HG03378 (cell line): ENCODE results near the gene PRKCH.

Experiments
- ATAC-seq: cut with Tn5 transposase; IDR thresholded peaks from one replicate; pipeline ENCODE4 v1.9.1; 2021; ENCODE audit warnings: mild to moderate bottlenecking, moderate library complexity; ENCODE audit not compliant: unreplicated experiment

PRKCH gene

DNA sequence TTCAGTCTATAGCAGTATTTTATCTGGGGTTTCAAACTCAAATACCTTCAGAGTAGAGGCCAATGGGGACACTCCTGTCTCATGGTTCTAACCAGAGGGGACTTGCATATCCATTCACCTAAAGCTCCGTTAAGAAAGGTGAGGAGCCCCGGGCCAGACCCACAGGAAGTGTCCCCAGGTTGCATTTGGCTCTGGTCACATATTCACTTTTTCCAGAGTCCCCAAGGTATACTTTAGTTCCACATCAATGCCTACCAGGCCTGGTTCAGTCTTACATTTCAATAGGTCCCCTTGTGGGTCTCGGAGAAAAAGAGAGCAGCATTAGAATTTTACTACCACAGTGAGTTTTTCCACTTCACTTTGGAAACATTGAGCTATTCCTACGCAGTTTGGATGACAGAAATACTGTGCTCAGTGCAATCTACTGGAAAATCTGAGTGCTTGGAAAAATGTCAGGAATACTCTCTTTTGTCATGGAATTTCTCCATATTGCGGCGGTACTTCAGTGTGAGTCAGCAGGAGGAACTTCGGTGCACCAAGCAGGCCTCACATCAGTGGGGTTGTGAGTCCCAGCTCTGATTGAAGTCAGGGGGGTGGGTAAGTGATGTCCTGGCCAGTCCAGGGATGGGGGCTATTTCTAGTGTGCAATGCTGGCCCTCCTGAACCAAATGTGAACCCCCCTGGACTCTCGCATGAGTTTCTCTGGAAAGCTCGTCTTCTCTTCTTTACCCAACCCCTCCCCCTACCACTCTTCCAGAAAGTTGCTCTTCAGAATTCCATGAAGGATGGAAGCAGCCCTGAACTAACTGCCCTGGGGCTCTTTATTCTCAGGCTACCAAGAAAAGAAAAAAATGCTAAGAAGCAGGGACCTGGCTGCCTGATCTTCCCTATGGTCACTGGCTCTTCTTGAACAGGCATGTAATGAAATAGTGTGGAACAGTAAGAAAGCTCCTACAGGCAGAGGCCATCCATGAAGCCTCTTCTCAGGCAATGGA, 184.7 kb downstream of the PRKCH start:
- no peak for ATAC-seq

DNA sequence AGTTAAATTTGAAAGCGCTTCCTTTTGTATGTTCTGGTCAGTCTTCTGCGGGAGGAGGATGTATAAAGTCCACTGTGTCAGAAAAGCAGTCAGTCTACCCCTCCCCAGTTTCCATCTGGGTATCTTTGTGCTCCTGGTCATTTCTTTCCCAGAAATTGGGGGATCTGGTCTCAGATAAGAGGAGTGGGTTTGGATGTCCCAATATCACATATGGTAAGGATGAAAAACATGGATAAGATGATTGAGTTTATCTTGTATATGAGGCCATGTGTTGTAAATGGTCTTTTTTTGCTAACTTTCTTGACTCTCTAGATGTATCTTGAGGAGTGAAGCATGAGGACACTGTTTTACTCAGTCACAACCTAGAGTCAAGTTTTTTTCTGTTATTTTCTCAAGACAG, 187.1 kb downstream of the PRKCH start:
- ATAC-seq: no peak

DNA sequence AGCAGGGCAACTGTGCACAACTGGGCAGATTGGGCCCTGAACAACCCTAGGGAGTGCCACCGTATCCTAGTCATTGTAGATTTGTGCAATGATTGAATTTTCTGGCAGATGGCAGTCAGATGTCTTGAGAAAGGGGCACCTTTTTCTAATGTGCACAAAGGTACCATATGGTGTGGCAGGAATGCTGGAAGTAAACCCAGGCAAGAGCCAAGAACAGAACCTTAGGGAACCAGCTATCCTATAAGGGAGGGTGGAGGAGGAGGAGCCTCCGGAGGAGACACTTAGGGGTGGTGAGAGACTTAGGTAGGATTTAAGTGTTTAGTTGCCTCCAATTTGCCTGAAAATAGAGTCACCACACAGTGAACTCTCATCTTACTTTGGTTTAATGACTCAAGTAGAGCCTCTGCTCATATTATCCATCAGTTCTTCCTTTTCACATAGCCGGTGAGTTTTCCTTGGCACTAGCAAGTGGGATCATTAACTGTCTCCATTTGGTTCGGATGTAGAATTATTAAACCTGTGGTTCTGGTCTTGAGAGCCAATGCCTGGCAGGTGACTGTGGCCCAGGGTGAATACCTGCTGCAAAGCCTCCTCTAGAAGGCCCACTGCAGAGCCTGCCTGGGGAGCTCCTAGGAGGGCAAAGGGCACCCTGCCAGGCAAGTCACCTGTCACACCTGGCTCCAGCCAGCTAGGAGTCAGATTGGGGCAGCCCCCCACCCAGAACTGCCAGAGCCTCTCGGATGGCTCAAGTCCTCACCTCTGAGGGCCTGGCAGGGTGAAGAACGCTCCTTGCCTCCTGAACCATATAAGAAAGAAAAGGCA, 189.6 kb downstream of the PRKCH start:
- no peak for ATAC-seq

DNA sequence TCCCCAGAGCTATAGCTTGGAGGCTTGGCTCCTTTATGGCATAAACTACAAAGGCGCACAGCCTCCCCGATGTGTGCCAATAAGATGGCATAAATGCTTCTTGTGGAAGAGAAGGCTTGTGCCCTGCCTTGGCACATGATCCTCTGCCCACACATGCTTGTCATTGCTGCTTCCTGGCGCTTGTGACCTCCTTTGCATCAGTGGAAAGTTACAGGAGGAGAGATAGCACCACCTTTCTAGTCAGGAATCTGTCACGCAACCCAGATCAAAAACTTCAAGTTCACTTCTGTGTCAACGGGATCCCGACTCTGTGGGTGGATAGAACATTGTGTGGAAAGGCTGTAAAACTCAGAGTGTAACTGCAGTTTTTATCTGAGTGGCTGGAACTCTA, 190.2 kb downstream of the PRKCH start:
- ATAC-seq: no peak

DNA sequence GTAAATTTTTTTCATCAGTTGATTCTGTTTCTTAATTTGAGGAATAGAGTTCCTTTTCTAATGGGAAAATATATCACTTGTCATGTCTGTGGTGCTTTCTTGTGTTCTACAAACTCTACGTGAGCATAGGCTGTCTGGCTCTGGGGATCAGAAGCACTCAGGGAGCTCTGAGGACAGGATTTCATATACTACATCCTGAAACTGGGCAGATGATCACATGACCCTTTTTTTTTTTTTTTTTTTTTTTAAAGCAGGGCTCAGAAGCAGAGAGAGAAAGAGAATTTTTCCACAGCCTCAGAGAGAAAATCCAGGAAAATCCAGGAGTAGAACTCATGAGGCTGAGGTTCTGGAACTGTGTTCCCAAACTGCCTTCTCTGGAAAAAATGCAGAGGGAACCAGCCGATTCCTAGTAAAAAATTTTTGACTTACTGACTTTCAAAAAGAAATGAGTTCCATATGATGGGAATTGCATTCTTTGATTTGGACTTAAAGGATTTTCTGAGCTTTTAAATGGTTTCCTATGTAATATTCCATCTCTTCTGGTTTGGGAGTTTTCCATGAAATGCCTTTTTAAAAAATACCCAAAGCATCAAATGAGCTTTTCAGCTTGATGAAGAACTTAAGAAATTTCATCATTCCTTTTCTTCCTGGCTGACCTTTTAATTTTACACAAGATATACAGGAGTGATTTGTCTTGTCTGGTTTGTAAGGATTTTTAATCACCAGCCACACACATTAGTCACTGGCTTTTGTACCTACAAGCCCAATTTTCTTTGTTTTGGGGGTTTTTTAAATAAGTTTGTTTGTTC, 190.9 kb downstream of the PRKCH start:
- ATAC-seq: no peak

DNA sequence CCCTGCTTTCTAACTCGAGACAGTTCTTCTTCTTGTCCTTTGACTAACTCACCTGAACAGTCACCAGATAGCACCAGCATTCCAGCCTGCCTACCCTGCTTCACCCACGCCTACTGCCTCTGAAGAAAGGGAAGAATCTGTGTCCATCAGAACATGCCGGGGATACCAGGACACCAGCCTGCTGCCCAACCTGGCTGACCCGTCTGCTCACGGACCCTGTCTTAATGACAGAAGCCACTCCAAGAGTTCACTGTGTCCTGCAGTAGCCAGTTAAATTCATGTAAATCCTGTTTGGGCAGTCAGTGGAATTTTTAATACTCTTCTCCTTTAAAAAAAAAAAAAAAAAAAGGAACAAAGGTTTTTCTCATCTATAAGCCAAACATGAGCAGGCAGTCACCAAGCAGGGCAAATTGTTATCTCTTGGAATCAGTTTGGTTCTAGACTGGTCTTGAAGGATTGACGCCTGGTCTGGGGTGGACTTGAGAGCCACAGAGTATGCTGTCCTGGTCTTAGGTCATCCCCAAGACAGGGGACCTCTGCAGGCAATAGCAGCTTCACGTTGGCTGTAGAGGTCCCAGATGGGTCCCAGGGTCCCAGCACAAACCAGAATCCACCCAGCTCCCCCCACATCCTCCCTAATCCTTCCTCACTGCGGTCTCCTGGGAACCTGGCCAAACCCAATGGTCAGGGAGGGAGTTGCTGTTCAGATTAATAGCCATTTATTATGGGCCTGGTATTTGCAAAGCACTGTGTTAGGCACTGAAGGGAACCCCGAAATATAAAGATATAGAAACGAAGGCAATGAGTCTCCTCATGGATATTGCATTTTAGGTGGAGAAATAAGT, 192.8 kb downstream of the PRKCH start:
- ATAC-seq: no peak

DNA sequence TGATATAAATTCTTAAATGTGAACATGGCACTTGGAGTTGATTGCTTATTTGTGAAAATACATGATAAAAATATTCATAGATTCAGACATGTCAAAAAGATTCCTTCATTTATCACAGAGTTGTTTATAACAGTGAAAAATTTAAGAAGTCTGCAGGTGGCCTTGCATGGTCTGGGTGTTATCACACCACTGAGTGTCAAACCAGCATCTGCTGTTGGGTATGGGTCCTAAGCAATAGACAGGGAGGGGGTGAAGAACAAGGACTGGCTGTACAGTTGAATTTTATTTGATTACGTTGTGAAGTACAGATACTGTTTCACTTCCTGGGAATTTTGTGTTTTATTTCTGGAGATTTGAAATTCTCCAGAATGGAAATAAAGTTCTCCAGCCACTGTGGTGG, 193.5 kb downstream of the PRKCH start:
- ATAC-seq: no peak

DNA sequence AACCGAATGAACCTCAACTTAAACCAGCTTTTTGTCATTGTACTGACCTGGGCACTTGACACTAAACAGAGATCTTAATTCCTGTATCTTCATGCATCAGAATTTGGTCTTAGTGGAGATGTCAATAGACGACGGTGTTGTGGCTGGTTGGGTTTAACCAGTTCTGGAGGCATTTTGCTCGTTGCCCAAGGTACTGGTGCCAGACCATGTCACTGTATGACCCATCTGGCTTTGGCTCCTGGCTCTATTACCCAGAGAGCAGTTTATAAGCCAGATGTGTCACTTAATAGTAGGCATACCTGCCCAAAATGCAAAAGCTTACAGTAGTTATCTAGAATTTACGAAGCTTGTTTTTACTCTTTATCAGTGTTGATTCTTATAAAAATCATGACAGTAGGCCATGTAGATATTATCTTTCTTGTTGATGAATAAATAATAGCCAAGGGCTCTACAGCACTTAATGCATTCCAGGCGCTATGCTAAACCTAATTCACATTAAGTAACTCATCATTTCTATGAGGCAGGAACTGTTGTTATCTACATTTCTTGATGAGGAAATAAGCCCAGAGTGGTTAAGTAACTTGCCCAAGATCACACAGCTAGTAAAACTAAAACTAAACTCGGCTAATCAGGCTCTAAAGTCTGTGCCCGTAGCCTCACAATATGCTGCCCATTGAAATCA, 194.2 kb downstream of the PRKCH start:
- no peak for ATAC-seq

DNA sequence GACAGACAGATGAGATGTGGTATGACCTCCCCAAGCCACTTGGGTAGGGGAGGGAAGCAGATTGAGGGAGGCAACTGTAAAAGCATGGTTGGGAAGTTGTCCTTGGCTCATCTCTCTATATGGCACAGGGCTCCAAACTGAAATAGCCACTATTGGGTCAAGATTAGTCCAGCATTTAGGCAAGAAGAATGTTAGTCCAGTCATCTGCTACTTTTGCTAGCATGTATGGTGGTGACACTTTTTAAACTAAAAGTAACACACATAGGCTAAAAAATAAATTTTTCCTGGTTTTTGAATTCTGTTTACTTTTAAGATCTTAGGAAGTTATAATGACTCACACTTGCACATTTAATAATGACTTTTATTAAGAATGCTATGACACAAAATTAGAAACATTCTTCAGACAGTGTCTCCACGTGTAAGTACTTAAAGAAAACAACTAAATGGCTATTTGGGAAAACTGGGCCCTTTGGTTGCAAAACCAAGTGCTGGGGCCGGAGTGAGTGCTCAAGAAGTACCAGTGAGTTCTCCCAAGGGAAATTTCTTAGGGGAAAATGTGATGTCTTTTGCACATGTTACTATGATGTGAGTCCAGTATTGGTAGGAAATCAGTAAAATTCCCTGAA, 194.9 kb downstream of the PRKCH start:
- ATAC-seq: no peak

DNA sequence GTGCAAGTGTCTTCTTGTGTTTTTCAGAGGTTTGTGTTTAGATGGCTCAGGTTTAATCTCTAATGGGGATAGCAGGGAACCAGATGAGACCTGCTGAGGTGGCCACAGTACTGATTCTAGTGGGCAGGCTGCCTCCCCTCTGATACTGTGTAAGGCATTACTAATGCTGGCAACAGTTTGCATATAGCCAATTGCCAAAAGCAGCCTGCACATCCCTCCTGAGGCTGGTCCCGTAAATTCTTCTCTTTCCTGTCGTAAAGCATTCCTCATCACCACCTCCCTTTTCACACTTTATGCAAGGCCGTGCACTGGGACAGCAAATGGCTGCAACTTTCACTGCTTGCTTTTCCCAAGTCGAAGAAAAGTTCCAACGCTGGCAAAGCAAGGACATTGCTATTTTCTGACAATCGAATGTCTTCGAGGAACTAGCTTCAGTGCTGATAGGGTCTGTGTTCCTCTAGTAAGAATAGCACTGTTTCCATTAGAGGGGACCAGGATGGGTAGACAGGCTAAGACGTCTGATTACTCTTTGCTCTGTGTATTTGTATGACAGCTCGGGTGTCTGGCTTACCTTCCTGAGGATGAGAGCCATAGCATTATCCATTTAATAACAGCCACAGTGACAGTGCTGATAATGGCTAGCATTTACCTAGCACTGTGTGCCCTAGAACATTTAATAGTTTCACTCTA, 195.7 kb downstream of the PRKCH start:
- ATAC-seq: no peak

DNA sequence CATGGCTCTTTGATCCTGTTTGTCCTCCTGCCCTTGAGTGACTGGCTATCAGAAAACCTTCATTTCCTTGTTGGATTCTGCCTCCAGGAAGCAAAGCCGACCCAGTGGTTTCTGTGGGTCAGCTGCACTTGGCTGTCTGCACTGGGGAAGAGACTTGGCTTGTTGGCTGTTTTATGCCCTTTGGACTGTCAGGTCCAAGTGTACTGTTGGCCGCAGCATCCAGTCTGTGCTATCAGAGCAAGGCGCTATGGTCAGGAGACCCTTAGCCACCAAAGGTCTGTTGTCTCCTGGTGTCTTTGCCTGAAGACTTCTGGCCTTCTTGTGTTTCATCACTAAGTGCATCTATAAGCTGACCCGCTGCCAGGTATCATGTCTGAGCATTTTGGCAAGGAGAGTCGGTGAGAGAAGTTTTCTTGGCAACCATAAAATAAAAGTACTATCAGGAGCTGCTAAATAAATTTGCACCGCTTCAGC, 196.6 kb downstream of the PRKCH start:
- ATAC-seq: no peak

DNA sequence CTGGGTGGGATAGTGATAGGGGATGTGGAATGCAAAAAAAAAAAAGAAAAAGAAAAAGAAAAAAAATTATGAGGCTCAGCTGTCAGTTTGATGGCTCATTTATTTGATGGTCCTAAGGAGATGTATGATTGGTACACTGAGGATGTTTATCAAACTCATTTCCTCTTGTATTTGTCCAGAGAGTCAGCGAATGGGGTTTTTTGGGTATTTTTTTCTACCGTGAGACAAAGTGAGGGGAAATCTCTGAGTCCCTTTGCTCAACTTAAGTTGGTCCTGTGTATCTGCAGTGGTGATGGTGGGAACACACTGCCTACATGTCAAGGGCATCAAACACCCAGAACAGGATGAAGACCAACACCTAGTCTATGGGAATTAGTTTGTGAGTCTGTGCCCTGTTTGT, 197.0 kb downstream of the PRKCH start:
- ATAC-seq: peak; percentile 60

DNA sequence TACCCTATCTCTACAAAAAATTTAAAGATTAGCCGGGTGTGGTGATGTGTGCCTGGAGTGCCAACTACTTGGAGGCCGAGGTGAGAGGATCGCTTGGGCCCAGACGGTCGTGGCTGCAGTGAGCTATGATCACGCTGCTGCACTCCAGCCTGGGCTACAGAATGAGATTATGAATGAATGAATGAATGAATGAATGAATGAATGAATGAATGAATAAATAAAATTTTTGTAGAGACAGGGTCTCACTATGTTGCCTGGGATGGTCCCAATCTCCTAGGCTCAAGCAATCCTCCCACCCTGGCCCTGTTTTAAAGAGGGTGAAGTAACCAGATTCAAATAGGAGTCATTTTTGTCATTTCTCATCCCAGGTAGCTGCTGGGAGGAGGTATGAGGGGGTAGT, 197.7 kb downstream of the PRKCH start:
- ATAC-seq: no peak

DNA sequence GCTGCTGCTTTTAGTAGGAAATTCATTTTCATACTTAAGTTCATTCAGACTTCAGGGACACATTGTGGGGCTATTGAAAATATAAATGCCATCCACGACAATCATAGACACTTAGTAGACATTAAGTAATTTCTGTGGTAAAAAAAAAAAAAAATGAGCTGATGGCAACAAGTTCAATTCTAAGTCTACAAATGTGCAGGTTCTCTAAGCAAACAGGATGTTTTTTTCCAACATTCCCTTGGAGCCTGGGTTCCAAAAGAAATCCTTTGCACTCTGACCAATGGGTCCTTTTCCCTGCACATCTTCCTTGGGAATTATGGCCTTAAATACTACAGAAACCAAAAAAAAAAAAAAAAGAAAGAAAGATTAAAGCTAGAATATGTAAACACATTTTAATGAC, 198.4 kb downstream of the PRKCH start:
- ATAC-seq: no peak

DNA sequence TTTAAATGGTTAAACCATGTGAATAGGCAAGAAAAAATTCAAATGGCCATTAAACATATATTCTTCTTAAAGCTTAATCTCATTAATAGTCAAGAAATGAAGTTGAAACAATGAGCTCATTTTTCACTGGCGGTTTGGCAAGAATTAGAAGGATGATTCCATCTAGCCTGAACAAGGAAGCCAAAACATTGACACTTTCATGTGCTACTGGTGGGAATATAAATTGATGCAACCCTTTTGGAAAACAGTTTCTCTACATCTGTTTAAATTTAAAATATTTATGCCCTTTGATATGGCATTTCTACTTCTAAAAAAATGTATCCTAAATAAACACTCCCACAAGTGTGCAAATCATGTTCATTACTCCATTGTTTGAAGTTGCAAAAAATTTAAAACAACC, 199.2 kb downstream of the PRKCH start:
- no peak for ATAC-seq

DNA sequence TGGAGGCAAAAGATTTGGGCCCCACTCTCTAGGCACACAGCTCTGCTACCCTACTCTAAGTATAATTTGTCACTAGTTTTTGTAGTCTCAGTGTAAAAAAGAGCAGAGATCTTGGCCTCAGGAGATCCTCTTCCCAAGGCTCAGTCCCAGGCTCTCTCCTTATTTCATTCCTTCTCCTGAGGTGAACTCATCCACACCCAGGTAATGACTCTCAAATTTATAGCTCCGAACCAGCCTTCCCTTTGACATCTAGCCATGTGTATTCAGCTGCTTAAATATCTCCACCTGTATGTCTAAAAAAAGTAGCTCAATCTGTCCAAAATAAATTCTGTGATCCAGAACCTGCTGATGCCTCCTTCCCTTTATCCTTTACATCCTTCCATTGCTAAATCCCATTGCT, 200.4 kb downstream of the PRKCH start:
- no peak for ATAC-seq

DNA sequence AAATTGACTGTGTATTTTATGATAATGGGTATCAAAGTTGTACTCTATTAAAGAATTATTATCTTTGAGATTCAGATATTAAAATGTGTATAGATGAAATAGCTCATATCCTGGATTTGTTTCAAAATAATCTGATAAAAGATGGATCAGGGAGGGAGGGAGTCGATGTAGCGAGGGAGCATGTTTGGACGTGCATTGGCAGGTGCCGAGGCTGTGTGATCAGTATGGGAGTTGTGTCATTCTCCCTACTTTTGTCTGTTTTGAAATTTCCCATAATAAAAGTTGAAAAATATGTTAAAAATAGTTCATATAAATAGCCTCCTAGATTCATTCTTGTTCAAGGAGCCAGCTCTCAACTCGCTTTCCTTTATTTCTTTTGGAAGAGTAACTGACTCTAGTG, 202.4 kb downstream of the PRKCH start:
- ATAC-seq: no peak

DNA sequence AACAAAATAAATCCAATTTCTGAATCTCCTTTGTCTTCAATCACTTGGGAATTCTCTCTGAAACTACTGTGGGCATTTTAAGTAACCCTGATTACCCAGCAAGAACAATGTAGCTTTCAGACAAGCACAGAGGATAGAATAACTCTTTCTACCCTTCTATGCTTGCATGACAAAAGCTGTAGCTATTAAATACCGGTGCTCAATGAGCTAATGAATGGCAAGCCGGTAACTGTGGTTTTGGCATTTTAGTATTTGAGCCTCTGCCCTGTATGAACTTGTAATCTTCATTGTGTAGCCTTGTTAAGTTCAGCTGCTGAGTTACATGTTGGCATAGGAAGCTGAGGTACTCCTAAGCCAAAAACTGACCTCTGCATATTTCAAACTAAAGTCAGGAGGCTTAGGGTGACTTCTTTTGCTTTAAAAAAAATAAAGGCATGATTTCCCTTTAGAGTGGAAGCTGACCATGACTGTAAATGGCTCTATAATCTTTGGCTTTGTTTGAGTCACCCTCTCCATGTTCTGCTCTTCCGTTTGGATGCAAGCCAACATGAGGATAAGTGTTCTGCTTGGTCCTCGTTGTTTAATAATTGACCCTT, 202.9 kb downstream of the PRKCH start:
- no peak for ATAC-seq
